Measurements from ENCODE around the gene GPR68. TPM values are rescaled to one million over a fixed set of nuclear protein-coding genes. Genes with fewer than 3 reads are reported as not detected.

GPR68 gene
- total and polyA plus RNA-seq, 2 of the 4 experiments (the other 2 are of a cell fraction) = 0.72 to 0.94 TPM

DNA sequence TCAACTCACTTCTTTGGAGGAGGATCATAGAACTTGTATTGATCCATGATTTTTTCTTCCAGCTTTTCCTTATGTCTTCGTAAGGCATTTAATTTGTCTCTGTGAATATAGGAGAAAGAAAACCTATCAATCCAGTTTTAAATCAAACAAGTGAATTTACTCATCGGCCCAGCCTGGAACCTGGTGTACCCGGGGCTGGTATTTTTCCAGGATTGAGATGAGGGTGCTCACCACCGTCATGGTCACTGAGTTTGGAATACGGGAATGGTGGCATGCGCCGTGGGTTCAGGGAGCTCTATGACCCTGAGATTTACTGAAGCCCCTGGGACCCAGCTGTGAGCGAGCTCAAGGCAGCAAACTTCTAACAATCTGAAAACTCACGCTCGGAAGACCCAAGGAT, 46.5 kb upstream of the GPR68 start:
- WGBS, 2 experiments (ENCODE audit: extremely low coverage in 2 of 2, insufficient read length in 1 of 2) = 72% methylated on average over 2 of the region's 10 CpGs; no CpG with 5 or more reads in 1 of the 2 experiments
- peaks cover 2% of the 10 kb centered on the region; the same call in 1 of the 2 replicates for H3K27me3 ChIP-seq (ENCODE audit: control insufficient read depth, insufficient read depth, low read length)
- no peaks in the 10 kb centered on the region for H3K36me3 ChIP-seq (ENCODE audit: control insufficient read depth, insufficient read depth, low read length)
- no peak overlapping the region for H3K23ac ChIP-seq (ENCODE audit: low read depth, low read length)
- H2AK5ac ChIP-seq (ENCODE audit: low read depth, low read length) = no peak overlapping the region
- in situ Hi-C loops (cut with MboI; ENCODE audit: low sequenced_read_pairs) = no loop called here
- BruUV-seq (replicated peaks) = no TSS peak
- no peak overlapping the region for H2BK5ac ChIP-seq (ENCODE audit: low read depth, low read length, poor library complexity, severe bottlenecking)
- H4K20me1 ChIP-seq (ENCODE audit: insufficient read depth, low read length) = no peaks in the 10 kb centered on the region
- H3K27ac ChIP-seq (ENCODE audit: insufficient read depth, low read length) = no peak overlapping the region
- H3K4me2 ChIP-seq (ENCODE audit: low read depth, low read length) = no peak overlapping the region
- ATAC-seq (ENCODE audit: low read depth) (no peak), DNase-seq (no peak)
- H4K8ac ChIP-seq (ENCODE audit: low read depth in 2 of 2, low read length in 2 of 2) = no peak overlapping the region
- no peak overlapping the region for H3K18ac ChIP-seq (ENCODE audit: low read depth, low read length)
- H3K79me1 ChIP-seq (ENCODE audit: low read depth in 1 of 2, low read length in 2 of 2) = no peaks in the 10 kb centered on the region
- no peak overlapping the region for H4K5ac ChIP-seq (ENCODE audit: low read depth, low read length)
- no peaks in the 10 kb centered on the region for H3K9me1 ChIP-seq (ENCODE audit: insufficient read depth, low read length)
- no peak overlapping the region for H3K14ac ChIP-seq (replicated peaks; ENCODE audit: low read depth, low read length)
- H3K4ac ChIP-seq (ENCODE audit: low read depth, low read length) = no peak overlapping the region
- TF ChIP-seq, protein P1, sequence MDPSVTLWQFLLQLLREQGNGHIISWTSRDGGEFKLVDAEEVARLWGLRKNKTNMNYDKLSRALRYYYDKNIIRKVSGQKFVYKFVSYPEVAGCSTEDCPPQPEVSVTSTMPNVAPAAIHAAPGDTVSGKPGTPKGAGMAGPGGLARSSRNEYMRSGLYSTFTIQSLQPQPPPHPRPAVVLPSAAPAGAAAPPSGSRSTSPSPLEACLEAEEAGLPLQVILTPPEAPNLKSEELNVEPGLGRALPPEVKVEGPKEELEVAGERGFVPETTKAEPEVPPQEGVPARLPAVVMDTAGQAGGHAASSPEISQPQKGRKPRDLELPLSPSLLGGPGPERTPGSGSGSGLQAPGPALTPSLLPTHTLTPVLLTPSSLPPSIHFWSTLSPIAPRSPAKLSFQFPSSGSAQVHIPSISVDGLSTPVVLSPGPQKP (IDR thresholded peaks at IDR 0.05; ENCODE audit: borderline replicate concordance, low read depth, low read length) = no peak
- TF ChIP-seq CHD1 (IDR thresholded peaks at IDR 0.05; ENCODE audit: low read depth, low read length) (no peak), RFX5 (IDR thresholded peaks at IDR 0.05; ENCODE audit: low read depth, low read length) (no peak), RAD21 (IDR thresholded peaks at IDR 0.05; ENCODE audit: low read length) (no peak), FOS (IDR thresholded peaks at IDR 0.05; ENCODE audit: low read depth, low read length) (no peak), RCOR1 (IDR thresholded peaks at IDR 0.05; ENCODE audit: insufficient replicate concordance, low read length) (no peak), MXI1 (IDR thresholded peaks at IDR 0.05; ENCODE audit: borderline replicate concordance, low read depth, low read length) (no peak), POLR2A (IDR thresholded peaks at IDR 0.05; ENCODE audit: low read depth, low read length) (no peak), NFE2L2 (IDR thresholded peaks at IDR 0.05; ENCODE audit: low read depth, low read length) (no peak), BHLHE40 (IDR thresholded peaks at IDR 0.05; ENCODE audit: low read depth, low read length) (no peak), SMC3 (IDR thresholded peaks at IDR 0.05; ENCODE audit: low read depth, low read length) (no peak), MAZ (IDR thresholded peaks at IDR 0.05; ENCODE audit: borderline replicate concordance, low read depth, low read length) (no peak), CEBPB (IDR thresholded peaks at IDR 0.05; ENCODE audit: low read depth, low read length) (no peak), MAFK (IDR thresholded peaks at IDR 0.05; ENCODE audit: low read depth, low read length) (no peak)
- TF ChIP-seq, protein P2, sequence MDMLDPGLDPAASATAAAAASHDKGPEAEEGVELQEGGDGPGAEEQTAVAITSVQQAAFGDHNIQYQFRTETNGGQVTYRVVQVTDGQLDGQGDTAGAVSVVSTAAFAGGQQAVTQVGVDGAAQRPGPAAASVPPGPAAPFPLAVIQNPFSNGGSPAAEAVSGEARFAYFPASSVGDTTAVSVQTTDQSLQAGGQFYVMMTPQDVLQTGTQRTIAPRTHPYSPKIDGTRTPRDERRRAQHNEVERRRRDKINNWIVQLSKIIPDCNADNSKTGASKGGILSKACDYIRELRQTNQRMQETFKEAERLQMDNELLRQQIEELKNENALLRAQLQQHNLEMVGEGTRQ (IDR thresholded peaks at IDR 0.05; ENCODE audit: low read depth, low read length) = no peak
- TF ChIP-seq, protein P3, sequence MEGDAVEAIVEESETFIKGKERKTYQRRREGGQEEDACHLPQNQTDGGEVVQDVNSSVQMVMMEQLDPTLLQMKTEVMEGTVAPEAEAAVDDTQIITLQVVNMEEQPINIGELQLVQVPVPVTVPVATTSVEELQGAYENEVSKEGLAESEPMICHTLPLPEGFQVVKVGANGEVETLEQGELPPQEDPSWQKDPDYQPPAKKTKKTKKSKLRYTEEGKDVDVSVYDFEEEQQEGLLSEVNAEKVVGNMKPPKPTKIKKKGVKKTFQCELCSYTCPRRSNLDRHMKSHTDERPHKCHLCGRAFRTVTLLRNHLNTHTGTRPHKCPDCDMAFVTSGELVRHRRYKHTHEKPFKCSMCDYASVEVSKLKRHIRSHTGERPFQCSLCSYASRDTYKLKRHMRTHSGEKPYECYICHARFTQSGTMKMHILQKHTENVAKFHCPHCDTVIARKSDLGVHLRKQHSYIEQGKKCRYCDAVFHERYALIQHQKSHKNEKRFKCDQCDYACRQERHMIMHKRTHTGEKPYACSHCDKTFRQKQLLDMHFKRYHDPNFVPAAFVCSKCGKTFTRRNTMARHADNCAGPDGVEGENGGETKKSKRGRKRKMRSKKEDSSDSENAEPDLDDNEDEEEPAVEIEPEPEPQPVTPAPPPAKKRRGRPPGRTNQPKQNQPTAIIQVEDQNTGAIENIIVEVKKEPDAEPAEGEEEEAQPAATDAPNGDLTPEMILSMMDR (conservative IDR thresholded peaks at IDR 0.05; ENCODE audit: low read depth, low read length) = no peak
- H3K4me3 ChIP-seq (ENCODE audit: insufficient read depth, low read depth, low read length) = no peak overlapping the region
- no peaks in the 10 kb centered on the region for H3K4me1 ChIP-seq (ENCODE audit: control insufficient read depth, insufficient read depth, low read length)
- H3K9me3 ChIP-seq (ENCODE audit: control insufficient read depth, insufficient read depth, low read length) = no peaks in the 10 kb centered on the region
- dilution Hi-C loops (cut with HindIII; ENCODE audit: low sequenced_read_pairs, unreplicated experiment) = no loop called here
- no peak overlapping the region for H2BK20ac ChIP-seq (ENCODE audit: low read depth, low read length)
- no peak overlapping the region for H2BK15ac ChIP-seq (ENCODE audit: low read depth, low read length)
- H2AK9ac ChIP-seq (replicated peaks; ENCODE audit: low read depth, low read length, poor library complexity) = no peak overlapping the region
- H3K56ac ChIP-seq (ENCODE audit: extremely low read depth, insufficient read depth, low read length) = no peak overlapping the region
- H2AFZ ChIP-seq (replicated peaks; ENCODE audit: low read length, poor library complexity) = no peak overlapping the region
- H2BK120ac ChIP-seq (ENCODE audit: low read depth, low read length) = no peak overlapping the region
- H3K9ac ChIP-seq (ENCODE audit: low read depth, low read length) = no peak overlapping the region
- intact Hi-C loops (cut with micrococcal nuclease) = no loop called here
- no peak overlapping the region for H4K91ac ChIP-seq (ENCODE audit: insufficient read depth, low read depth, low read length)
- ChIA-PET POLR2A (ENCODE audit: unreplicated experiment) (no interaction called here), CTCF (interaction anchor here (0.6 to 1.1 kb wide), 3 partner anchors 29 to 388 kb away, joined by 3 read pairs; no protein-coding TSS in a partner anchor)

Measured in IMR-90 (cell line).